Right cardiac atrium (tissue), 5 donors: Measurements from ENCODE around the gene NLGN4X. TPM values are rescaled to one million over a fixed set of nuclear protein-coding genes. Genes with fewer than 3 reads are reported as not detected.
A peak's percentile ranks its signal among the peaks of the same experiment; 100 is the strongest.

Source experiments
- ATAC-seq, 2 donors: fragments of 200-7000 bp; cut with Tn5 transposase; one replicate each; pipeline versions ENCODE4 v1.8.0 to v1.9.1; 2020; ENCODE audit warnings: moderate library complexity in 2 of 2, mild to moderate bottlenecking in 1 of 2
- DNase-seq, 3 donors: peaks; one replicate each; pipeline ENCODE4 v3.0.0-alpha.2; 2020
- H3K27ac ChIP-seq: one replicate; pipeline ENCODE4 v1.5.1; 2013; ENCODE audit warnings: mild to moderate bottlenecking, low read length, control low read depth, moderate library complexity
- H3K27me3 ChIP-seq: one replicate; pipeline ENCODE4 v1.6.1; 2013; ENCODE audit not compliant: control insufficient read depth, insufficient read depth
- H3K4me1 ChIP-seq: one replicate; pipeline ENCODE4 v1.6.1; 2013; ENCODE audit warnings: low read length; ENCODE audit not compliant: control insufficient read depth, insufficient read depth
- H3K4me3 ChIP-seq: one replicate; pipeline ENCODE4 v1.5.1; 2013; ENCODE audit warnings: low read length, control low read depth
- H3K9me3 ChIP-seq: one replicate; pipeline ENCODE4 v1.6.1; 2013; ENCODE audit warnings: low read length; ENCODE audit not compliant: control insufficient read depth
- WGBS: extraction: QIAGEN DNeasy Blood & Tissue Kit; methylation state at CpG from one replicate; pipeline ENCODE4 v1.1.7; 2013; 5-methylcytosine and 5-hydroxymethylcytosine counted together
- intact Hi-C, 4 donors: fragments of 100-400 bp; cut with DNase I; formaldehyde crosslinking; loops; one replicate each; pipeline versions ENCODE4 v1.11.0 to v1.14.0; 2022 to 2023
- polyA plus RNA-seq: library from polyadenylated mRNA; stranded (reverse); fragments of 200-250 nt; gene quantifications from one replicate; pipeline ENCODE4 v1.2.3, GENCODE V29; 2013
- total RNA-seq, 4 donors: library from RNA; stranded (reverse); fragmentation: NEBNext Ultra II Directional; extraction: Animal tissue kit (Norgen Biotek cat#: 25700); gene quantifications; one replicate each; pipeline ENCODE4 v1.2.1, GENCODE V29; 2021
- donor health status: healthy with polysubstance abuse.
- donor health status: DM: no; HTN: yes; CAD: no.
- donor health status: DM: no; HTN: no; CAD: no.
- donor health status: DM: no; HTN: yes; CAD: no; lungs with severe emphysema.
- donor health status: DM: yes; HTN: yes; CAD: no.

Gene NLGN4X
- total and polyA plus RNA-seq, 5 donors = 2.4 to 10.0 (median 6.7) TPM

DNA sequence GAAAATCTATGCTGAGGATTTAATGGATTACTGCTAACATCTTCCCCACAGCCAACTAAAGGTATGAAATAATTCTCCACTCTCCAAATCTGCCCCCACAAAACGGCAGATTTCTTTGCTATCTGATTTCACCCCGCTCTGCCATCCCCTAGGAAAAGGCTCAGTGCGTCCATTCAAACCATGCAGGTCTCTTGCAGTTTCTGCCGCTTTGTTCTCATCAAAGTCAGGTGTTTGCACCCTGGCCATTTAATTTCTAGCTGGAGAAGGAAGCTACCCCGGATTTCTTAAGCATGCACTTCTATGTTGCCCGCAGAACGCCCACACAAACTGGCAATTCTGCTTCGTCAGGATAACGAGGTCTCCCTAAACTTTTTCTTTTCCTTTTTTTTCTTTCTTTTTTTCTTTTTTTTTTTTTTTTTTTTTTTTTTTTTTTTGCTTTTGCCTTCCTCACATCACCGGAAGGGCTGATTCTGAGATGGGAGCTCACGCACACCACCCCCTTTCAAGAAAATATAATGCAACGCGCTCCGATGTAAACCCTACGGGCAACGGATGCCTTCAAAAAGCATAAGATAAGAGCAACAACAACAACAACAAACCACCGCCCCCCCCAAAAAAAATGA is 3.3 kb downstream of the NLGN4X start:
- no peaks in the 10 kb centered on the region for H3K9me3 ChIP-seq
- intact Hi-C loops = no loop called here
- no peak overlapping the region for H3K27ac ChIP-seq
- no peak for DNase-seq
- WGBS = 3% methylated on average over 17 of the region's 17 CpGs
- ATAC-seq = no peak
- H3K4me3 ChIP-seq = peak overlapping the region; percentile 61
- H3K27me3 ChIP-seq = no peaks in the 10 kb centered on the region
- H3K4me1 ChIP-seq = no peaks in the 10 kb centered on the region

GRCh38 chrX:6223516-6223915 is 5.2 kb downstream of the NLGN4X start:
- no peak overlapping the region for H3K27ac ChIP-seq
- no peaks in the 10 kb centered on the region for H3K4me1 ChIP-seq
- intact Hi-C loops = no loop called here
- H3K27me3 ChIP-seq = no peaks in the 10 kb centered on the region
- ATAC-seq = no peak
- DNase-seq = no peak
- WGBS = 57% methylated on average over 3 of the region's 3 CpGs
- no peaks in the 10 kb centered on the region for H3K9me3 ChIP-seq
- no peak overlapping the region for H3K4me3 ChIP-seq

GRCh38 chrX:6210230-6210629 is 18.4 kb downstream of the NLGN4X start:
- no peak for ATAC-seq
- DNase-seq = no peak
- no peak overlapping the region for H3K4me3 ChIP-seq
- H3K27me3 ChIP-seq = no peaks in the 10 kb centered on the region
- 85% methylated on average over 8 of the region's 8 CpGs for WGBS
- intact Hi-C loops = no loop called here
- no peaks in the 10 kb centered on the region for H3K9me3 ChIP-seq
- no peak overlapping the region for H3K27ac ChIP-seq
- H3K4me1 ChIP-seq = no peaks in the 10 kb centered on the region

DNA sequence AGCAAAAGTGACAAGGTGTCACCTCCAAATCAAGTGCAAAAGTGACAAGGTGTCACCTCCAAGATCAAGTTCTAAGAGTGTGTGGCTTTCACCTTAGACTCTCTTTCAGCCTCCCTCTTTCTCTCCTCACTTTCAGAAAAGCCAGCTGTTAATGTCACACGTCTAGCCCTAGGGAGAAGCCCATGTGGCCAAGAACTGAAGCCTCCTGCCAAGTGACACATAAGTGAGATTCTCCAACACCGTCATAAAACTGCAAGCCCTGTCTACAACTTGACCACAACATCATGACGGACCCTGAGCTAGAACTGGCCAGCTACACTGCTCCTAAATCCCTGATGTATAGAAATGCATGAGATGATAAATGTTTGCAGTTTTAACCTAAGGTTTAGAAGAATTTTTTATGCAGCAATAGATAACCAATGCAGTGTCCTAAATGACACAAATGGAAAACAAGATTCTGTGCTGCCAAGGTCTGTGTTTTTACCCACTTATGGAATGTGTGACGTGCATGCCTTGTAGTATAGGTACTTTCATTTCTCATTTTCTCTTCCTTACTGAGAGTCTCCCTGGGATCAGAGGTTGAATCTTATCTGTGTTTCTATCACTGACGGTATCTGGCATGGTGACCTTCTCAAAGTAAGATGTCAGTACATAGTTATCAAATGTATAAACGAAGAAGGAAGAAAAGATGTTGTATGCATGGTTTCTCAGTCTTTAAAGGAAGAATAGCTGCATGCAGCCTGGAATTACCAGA is 25.0 kb downstream of the NLGN4X start:
- no peak for ATAC-seq
- Histone ChIP-seq H3K9me3 (no peaks in the 10 kb centered on the region), H3K4me3 (no peak overlapping the region)

DNA sequence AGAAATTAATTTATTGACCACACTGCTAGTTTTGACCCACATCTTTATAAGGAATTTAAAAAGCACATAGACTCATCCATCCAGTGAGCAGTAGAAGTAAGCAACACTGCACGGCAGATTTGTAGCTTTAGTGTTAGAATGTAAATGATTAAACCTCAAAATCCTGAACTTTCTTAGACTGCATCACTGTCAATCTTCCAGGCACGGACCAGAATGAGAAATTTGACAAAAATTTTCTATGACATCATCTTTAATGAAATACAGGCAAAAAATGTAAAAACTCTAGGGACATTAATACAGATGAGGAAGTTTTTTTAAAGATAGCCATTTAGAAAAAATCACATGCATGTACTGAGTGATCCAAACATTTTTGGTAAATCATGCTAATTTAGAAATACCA is 29.2 kb downstream of the NLGN4X start:
- Histone ChIP-seq H3K9me3 (no peaks in the 10 kb centered on the region), H3K27ac (no peak overlapping the region), H3K4me1 (no peaks in the 10 kb centered on the region), H3K4me3 (no peak overlapping the region), H3K27me3 (no peaks in the 10 kb centered on the region)
- no peak for ATAC-seq
- 49% methylated on average over 2 of the region's 2 CpGs for WGBS
- intact Hi-C loops = no loop called here
- DNase-seq = no peak

More for the DNA sequence above, 25.0 kb downstream of the NLGN4X start:
- DNase-seq = no peak
- no peaks in the 10 kb centered on the region for H3K27me3 ChIP-seq
- H3K4me1 ChIP-seq = no peaks in the 10 kb centered on the region
- intact Hi-C loops = no loop called here
- no peak overlapping the region for H3K27ac ChIP-seq
- 47% methylated on average over 6 of the region's 6 CpGs for WGBS

GRCh38 chrX:6187256-6187655 is 41.4 kb downstream of the NLGN4X start:
- no peak for DNase-seq
- Histone ChIP-seq H3K27me3 (no peaks in the 10 kb centered on the region), H3K9me3 (no peaks in the 10 kb centered on the region), H3K27ac (no peak overlapping the region), H3K4me3 (no peak overlapping the region), H3K4me1 (no peaks in the 10 kb centered on the region)
- 94% methylated on average over 28 of the region's 28 CpGs for WGBS
- intact Hi-C loops = no loop called here
- no peak for ATAC-seq

DNA sequence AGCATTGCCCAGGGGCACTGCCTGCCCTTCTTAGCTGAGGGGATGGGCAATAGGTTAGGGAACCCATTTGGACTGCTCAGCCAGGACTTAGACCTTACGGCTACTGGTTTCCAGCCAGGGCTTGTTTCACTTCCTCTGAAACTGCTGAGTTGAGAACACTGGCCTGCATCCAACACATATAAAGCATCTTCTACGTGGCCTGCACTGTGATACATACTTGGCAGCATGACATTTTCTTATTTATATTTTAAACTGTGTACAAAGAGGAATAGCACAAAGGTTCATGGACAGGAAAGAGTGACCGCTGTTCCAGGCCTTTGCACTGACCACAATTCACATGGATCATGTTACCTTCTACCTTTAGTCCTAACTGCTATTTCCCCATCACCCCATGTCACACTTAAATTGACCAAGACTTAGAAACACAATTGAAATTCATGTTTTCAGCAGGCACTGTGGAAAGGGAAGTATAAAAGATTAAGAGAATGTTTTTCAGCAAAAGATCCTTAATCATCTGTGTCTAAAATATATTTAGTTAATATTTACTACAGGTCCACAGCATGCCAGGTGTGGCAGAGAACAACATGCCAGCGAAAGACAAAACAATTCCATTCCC is 43.7 kb downstream of the NLGN4X start:
- WGBS = 36% methylated on average over 4 of the region's 4 CpGs
- Histone ChIP-seq H3K27me3 (no peaks in the 10 kb centered on the region), H3K4me1 (no peaks in the 10 kb centered on the region), H3K27ac (no peak overlapping the region), H3K4me3 (no peak overlapping the region), H3K9me3 (no peaks in the 10 kb centered on the region)
- intact Hi-C loops = no loop called here
- ATAC-seq (no peak), DNase-seq (no peak)

GRCh38 chrX:6175914-6176313 is 52.8 kb downstream of the NLGN4X start:
- no peaks in the 10 kb centered on the region for H3K9me3 ChIP-seq

DNA sequence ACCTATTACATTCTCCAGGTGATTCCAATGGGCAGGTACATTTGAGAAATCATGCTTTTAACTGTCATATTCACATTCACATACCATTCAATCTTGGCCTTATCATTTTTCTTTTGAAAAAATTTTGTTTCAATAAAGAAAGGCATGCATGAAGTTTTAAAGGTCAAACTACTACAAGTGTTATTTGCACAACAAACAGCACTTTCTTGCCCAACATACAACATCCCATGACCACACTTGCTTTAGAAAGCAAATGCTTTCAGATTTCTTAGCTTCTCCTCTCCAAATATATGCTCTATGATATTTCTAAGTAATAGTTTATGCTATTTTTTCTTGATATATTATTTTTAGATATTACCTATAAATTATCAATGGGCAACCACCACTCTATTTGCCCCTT is 58.2 kb downstream of the NLGN4X start:
- Histone ChIP-seq H3K4me1 (peaks cover 2% of the 10 kb centered on the region), H3K27me3 (no peaks in the 10 kb centered on the region), H3K4me3 (no peak overlapping the region), H3K9me3 (no peaks in the 10 kb centered on the region), H3K27ac (no peak overlapping the region)
- no peak for DNase-seq
- intact Hi-C loops = no loop called here
- ATAC-seq = no peak

More at GRCh38 chrX:6175914-6176313, 52.8 kb downstream of the NLGN4X start:
- H3K27me3 ChIP-seq = no peaks in the 10 kb centered on the region
- DNase-seq (no peak), ATAC-seq (no peak)
- 90% methylated on average over 3 of the region's 3 CpGs for WGBS
- H3K4me1 ChIP-seq = peaks cover 2% of the 10 kb centered on the region
- H3K27ac ChIP-seq = no peak overlapping the region
- no peak overlapping the region for H3K4me3 ChIP-seq
- intact Hi-C loops = no loop called here

DNA sequence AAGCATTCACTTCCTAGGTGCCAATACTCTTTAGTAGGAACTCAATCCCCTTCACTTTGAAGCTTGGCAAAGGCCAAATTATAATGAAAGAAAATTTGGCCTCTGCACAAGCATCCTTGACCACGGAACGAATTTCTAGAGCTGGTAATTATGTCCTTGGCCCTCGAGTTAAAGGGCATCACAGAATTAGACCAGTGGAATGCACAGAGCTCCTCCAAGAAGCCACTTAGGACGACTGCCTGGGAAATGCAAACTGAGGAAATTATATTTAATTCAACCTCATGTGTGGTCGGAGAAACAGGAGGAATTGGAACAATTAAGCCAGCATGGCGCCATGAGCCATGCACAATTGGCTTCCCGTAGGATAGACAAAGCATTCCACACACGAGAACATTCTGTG is 59.3 kb downstream of the NLGN4X start:
- ATAC-seq (no peak), DNase-seq (peak in 1 of 3 donors; percentile 37)
- Histone ChIP-seq H3K4me3 (no peak overlapping the region), H3K4me1 (peaks cover 2% of the 10 kb centered on the region), H3K27ac (no peak overlapping the region), H3K9me3 (no peaks in the 10 kb centered on the region), H3K27me3 (no peaks in the 10 kb centered on the region)
- WGBS = 52% methylated on average over 8 of the region's 8 CpGs
- intact Hi-C loops = no loop called here

DNA sequence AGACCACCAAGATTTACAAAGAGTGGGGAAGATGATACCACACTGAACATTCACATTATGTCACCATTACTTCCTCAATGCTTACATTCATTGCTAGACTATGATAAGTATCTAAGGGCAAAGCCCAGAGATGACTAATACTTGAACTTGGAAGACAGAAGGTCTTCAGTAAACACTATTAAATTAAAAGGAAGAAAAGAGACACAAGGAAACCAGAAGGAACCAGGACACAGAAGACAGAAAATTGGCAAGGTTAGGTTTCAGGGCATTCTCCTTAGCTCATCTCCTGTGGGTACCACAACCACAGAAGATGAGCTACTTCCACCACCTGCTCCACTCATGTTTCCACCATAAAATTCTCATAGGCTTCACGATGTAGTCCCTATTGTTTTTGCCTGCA is 64.9 kb downstream of the NLGN4X start:
- intact Hi-C loops = no loop called here
- Histone ChIP-seq H3K27ac (no peak overlapping the region), H3K27me3 (no peaks in the 10 kb centered on the region), H3K9me3 (no peaks in the 10 kb centered on the region), H3K4me1 (no peaks in the 10 kb centered on the region), H3K4me3 (no peak overlapping the region)
- DNase-seq (no peak), ATAC-seq (no peak)
- 56% methylated on average over 1 of the region's 1 CpG for WGBS
